GM21515 (cell line): ENCODE data around the gene PLA2G4D.

ENCODE experiments used
- ATAC-seq: cut with Tn5 transposase; IDR thresholded peaks from one replicate; pipeline ENCODE4 v1.9.1; 2021; ENCODE audit not compliant: unreplicated experiment

PLA2G4D gene

DNA sequence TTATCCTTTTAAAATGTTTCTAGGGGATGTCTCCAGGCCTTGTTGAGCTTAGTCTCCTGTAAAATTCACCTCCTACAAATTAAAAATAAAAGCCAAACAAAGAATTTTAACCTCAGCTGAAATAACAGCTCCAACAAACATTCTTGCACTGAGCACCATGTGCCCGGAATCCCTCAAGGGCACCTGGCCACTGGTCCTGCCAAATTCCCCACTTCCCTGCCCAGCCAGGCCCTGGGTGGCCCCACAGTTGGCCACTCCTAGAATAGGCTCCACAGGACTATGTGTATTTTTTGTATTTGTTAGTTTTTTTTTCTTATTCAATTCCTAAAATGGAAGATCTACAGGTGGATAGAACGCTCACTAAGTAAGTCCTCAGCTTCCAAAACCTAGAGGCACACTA, 40.4 kb downstream of the PLA2G4D start:
- no peak for ATAC-seq

GRCh38 chr15:42053010-42053409, 41.4 kb downstream of the PLA2G4D start:
- no peak for ATAC-seq

DNA sequence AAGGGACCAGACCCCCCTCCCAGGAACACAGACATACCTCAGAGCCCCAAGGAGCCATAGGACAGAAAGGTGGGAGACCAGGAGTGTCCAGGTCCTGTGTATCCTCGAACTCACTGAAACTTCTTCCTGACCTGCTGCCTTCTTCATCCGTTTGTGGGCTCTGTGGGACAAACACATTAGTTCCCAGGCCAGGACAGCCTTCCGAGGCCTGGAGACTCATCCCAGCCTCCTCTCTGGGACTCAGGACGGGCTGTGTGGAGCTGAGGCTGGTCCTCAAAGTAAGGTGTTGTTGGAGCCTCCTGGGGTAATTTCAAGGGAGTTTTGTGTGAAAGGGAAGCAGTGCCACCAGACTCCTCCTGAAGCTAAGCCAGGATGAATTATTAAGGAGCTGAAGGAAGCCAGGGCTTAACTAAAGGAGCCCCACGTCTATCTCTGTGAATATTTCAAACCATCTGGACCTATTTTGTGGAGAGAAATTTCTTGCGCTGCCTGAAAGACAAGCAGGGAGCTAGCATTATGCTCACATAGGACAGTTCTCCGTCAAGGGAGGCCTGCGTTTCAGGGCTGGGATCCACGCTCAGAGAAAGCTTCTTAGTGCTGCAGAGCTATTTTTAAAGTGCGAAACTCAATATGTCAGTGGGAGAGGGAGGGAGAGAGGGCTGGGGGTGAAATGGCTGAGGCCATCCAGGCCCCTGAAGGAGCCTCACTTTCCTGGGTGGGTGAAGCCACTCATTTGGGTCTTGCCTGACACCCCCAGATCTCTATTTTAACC, 43.7 kb downstream of the PLA2G4D start:
- no peak for ATAC-seq

DNA sequence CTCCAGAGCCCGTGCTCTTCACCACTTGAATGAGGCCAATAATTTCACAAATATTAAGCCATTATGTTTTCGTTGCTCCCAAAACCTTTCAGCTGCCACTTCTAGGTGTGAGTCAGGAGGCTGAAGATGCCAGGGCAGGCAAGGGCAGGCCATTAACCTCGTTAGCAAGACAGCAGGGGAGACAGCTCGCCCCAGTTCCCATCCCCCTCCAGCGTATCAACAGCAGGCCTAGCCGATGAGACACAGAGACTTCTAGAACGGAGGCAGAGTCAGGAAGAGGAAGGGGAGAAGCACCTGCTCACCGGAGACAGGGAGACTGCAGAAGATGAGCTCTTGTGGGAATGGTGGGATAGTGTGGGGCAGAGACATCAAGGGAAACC, 45.6 kb downstream of the PLA2G4D start:
- no peak for ATAC-seq

DNA sequence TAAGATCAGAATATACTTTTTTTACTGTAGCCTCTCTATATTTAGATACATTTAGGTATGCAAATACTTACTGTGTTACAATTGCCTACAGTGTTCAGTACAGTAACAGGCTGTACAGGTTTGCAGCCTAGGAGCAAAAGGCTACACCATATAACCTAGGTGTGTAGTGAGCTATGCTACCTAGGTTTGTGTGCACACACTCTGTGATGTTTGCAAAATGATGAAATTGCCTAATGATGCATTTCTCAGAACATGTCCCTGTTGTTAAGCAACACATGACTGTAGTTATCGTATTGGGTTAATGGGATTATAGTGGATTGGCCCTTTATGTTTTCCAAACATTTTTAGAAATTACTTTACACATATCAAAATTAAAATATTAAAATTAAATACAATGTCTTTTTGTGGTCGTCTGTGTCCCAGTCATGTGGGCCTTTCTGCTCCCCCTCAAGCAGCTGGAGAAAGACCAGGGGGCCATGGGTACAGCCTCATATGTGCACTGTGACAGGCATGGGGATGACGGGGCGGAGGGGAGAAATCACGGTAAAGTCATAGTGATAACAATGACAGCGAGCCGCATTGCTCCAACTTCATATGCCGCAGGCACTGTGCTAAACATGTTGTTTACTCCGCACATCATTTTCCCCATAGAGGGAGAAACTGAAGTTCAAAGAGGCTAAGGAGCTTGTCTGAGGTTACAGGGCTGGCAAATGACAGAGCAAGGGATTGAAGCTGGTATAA, 46.1 kb downstream of the PLA2G4D start:
- no peak for ATAC-seq

DNA sequence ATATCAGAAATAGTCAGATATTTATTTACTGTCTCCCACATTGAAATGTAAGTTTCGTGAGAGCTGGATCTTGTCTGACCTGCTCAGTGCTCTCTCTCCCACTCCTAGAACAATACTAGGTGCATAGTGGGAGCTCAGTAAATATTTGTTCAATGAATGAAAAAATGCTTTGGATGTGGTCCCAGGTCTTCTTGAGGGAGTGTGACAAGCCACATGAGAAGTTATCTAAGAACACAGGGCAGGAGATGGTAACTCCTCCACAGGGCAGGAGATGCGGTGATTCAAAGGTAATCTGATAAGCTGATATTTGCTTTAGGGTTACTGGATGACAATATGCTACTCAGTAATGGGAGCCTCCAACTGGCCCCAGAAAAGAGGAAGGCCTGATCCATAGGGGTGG, 47.8 kb downstream of the PLA2G4D start:
- ATAC-seq = no peak

DNA sequence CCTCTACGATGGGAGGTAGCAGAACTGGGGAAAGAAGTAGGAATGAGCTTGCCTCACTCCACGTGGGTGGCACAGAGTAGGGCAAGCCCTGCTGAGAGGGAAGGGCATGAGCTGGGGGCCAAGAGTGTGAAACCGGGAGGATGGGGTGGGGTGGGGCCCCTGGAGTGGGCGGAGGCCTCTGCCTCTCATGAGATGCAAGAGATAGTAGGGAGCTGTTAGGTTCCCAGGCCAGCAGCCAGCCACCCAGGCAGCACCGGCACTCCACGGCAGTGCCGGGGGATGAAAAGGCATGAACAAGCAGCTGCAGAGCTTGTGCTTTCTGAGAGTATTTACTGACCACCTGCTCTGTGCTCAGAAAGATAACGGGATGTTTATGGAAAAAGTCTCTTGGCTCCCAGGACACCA, 49.1 kb downstream of the PLA2G4D start:
- ATAC-seq = no peak

- no peak for ATAC-seq
Measured at GRCh38 chr15:42042602-42043400, 51.6 kb downstream of the PLA2G4D start.

DNA sequence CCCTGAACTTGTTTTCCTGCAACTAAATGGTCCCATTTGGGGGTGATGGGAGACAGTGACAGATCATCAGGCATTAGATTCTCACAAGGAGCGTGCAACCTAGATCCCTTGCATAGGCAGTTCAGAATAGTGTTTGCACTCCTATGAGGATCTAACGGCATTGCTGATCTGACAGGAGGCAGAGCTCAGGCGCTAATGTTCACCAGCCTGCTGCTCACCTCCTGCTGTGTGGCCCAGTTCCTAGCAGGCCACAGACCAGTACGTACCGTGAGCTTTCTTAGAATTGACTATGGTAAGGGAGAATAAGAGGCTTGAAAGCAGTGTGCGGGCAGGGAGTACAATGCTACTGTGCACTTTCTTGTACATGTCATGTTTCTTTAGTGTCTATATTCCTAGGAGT, 56.0 kb downstream of the PLA2G4D start:
- ATAC-seq = no peak

- ATAC-seq = no peak
Measured at GRCh38 chr15:42037656-42038055, 56.7 kb downstream of the PLA2G4D start.

DNA sequence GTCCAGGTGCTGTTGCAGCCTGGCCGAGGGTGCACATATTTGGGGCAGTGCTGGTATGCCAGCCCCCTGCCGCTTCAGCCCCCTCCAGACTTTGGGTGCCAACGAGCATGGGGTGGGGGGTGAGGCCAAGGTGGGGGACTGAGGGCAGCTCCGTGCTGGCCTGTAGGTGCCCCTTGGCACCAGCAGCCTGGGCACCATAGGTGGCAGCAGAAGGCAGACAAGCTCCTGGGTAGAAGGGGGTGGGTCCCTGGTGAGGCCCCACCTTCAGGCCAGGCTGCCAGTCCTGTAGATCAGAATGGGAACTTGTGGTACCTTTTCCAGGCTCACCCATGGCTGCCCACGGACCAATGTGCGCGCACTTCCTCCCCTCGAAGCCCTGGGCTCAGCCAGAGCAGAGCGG, 57.4 kb downstream of the PLA2G4D start:
- ATAC-seq = no peak

DNA sequence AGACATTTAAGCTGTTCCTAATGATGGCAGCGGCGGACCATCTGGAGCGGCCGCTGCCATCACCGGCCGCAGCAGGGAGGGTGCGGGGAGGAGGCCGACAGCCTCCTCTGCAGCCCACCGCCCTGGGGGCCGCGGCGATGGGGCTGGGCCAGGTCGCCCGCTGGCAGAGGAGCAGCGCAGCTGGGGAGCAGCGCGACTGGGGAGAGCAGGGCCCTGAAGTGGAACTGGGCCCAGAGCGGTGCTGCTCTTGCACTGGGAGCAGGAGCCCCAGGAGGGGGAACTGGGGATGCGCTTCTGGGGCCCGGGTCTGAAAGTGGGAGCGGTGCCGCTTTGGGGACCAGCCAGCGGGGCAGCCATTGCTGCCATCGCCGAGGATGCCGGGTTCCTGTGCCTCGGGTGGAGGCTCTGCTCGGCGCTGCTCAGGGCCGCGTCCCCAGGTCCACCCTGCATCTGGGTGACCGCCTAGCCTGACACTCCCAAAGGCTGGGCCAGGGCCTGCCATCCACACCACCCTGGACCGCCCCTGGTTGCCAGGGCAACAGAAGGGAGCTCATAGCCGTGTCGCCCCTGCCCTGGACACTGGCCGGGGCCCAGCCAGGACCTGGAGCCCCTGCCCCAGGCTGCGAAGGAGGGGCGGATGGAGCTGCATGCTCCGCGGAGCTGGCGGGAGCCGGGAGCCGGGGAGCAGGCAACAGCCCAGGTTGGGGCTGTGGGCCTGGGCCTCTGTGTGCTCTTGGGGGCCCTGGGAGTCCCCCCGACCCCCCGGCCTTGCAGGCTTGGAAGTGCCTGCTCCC, 58.1 kb downstream of the PLA2G4D start:
- ATAC-seq = no peak

DNA sequence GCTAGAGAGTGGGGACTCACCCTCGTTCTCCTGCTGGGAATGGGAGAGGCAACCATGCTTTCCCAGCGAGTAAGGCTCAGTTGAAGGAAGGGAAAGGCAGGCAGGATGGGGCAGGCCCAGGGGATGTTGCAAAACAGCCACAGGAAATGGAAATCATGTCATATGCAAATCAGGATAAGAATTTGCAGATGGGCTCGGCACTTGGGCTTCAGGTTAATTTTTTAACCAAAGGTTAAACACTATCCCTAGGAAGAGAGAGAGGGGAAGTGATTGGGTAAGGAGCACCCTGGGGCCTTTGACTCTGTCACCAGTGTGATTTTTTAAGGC, 59.0 kb downstream of the PLA2G4D start:
- no peak for ATAC-seq

GRCh38 chr15:42034628-42035434, 59.5 kb downstream of the PLA2G4D start:
- no peak for ATAC-seq

- ATAC-seq = no peak
Measured at GRCh38 chr15:42033214-42033873, 61.0 kb downstream of the PLA2G4D start.

- no peak for ATAC-seq
Measured at GRCh38 chr15:42032376-42033213, 61.8 kb downstream of the PLA2G4D start.

DNA sequence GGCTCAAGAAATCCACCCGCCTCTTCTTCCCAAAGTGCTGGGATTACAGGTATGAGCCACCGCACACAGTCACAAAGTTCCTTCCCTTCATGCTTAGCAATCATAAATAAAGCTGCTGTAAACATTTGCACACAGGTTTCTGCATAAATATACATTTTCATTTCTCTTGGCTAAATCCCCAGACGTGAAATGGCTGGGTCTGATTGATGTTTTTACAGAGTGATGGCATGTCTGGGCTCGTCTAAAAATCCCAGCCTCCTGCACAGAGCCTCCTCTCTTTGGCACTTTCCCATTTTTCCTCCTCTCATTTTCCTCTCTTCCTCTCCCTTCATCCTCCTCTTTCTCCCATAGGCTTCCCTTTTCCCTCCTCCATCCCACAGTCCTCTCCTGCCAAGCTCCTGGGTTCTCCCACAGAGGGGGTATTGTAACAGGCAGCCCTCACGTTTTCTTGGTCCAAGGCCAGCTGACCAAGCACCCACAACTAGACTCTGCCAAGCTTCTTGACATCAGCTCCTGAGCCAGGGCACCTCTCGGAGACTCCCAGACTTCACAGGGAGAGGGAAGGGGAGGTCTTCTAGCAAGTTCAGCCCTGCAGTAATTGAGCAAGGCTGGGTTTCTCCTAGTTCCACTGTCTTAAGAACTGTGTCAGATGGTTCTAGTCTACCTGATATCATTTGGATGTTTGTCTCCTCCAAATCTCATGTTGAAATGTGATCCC, 63.0 kb downstream of the PLA2G4D start:
- no peak for ATAC-seq

GRCh38 chr15:42027521-42027920, 66.8 kb downstream of the PLA2G4D start:
- no peak for ATAC-seq
